ENCODE results near the gene BBS9. TPM values are rescaled to one million over a fixed set of nuclear protein-coding genes. Genes with fewer than 3 reads are reported as not detected.

BBS9 gene
- total and polyA plus RNA-seq, 2 experiments from 2014 or later: 27.2 to 66.1 TPM

DNA sequence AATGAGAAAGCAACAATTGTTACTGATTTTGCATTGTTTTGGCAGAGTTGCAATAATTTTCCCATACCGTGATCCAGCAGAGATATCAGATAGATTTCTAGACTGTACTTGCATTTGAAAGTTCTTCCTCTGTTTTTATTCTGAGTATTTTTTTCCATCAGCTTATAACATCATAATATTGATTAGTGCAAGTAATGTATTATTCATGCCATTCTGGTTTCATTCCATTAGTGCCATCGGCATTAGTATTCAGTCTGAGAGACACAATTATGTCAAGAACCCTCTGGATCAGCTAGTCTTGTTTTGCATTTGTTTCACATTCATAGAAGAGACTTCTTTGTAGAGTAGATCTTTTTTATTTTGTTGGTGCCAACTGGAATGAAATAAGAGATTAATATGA lies 304.0 kb downstream of the BBS9 start:
- no peak overlapping the region for H3K4me2 ChIP-seq
- H3K27ac ChIP-seq (ENCODE audit: low read depth): no peak overlapping the region
- DNase-seq (ENCODE audit: low spot score): no peak
- no peak overlapping the region for H3K27ac Mint-ChIP-seq
- H3K36me3 ChIP-seq (ENCODE audit: insufficient read depth): no peaks in the 10 kb centered on the region
- no peaks in the 10 kb centered on the region for H4K20me1 ChIP-seq (replicated peaks; ENCODE audit: insufficient read depth)
- no peaks in the 10 kb centered on the region for H3K79me2 ChIP-seq (replicated peaks; ENCODE audit: insufficient read depth)
- H3K4me1 ChIP-seq (ENCODE audit: insufficient read depth): no peaks in the 10 kb centered on the region
- no peaks in the 10 kb centered on the region for H3K27me3 Mint-ChIP-seq (ENCODE audit: insufficient read depth, low read depth, poor library complexity)
- no peaks in the 10 kb centered on the region for H3F3A ChIP-seq (replicated peaks; ENCODE audit: low read depth)
- H3K4me3 ChIP-seq: no peak overlapping the region
- no peaks in the 10 kb centered on the region for H3K4me1 Mint-ChIP-seq
- H3K9me3 Mint-ChIP-seq: no peaks in the 10 kb centered on the region
- TF ChIP-seq POLR2AphosphoS5 (IDR thresholded peaks at IDR 0.05; ENCODE audit: low read depth): no peak
- no peak for TF ChIP-seq EZH2 (IDR thresholded peaks at IDR 0.05; ENCODE audit: low read depth, unreplicated experiment)
- no peak for TF ChIP-seq ZNF331 (CRISPR knock-in tag; IDR thresholded peaks at IDR 0.05; ENCODE audit: low read depth)
- TF ChIP-seq ETS1 (IDR thresholded peaks at IDR 0.05): no peak
- no peak for TF ChIP-seq ZNF462 (CRISPR knock-in tag; IDR thresholded peaks at IDR 0.05)
- no peak for TF ChIP-seq ZNF114 (CRISPR knock-in tag; IDR thresholded peaks at IDR 0.05)
- no peak for TF ChIP-seq JUNB (IDR thresholded peaks at IDR 0.05; ENCODE audit: unreplicated experiment)
- TF ChIP-seq EZH2phosphoT487 (IDR thresholded peaks at IDR 0.05; ENCODE audit: unreplicated experiment): no peak
- no peak for TF ChIP-seq CTCF (conservative IDR thresholded peaks at IDR 0.05; ENCODE audit: low read depth in 2 of 2)
- no peak for TF ChIP-seq NANOG (IDR thresholded peaks at IDR 0.05; ENCODE audit: borderline replicate concordance)
- TF ChIP-seq REST (IDR thresholded peaks at IDR 0.05; ENCODE audit: unreplicated experiment): no peak
- no peak for TF ChIP-seq STAT1 (IDR thresholded peaks at IDR 0.05; ENCODE audit: unreplicated experiment)
- TF ChIP-seq CREB1 (CRISPR knock-in tag; IDR thresholded peaks at IDR 0.05; ENCODE audit: low read depth): no peak
- no peaks in the 10 kb centered on the region for H3K9me2 ChIP-seq (ENCODE audit: insufficient read depth)
- no peak overlapping the region for H2AFZ ChIP-seq
- no peak overlapping the region for H3K4me3 Mint-ChIP-seq
- no peaks in the 10 kb centered on the region for H3K27me3 ChIP-seq (ENCODE audit: insufficient read depth)
- no peak for ATAC-seq
- H3K36me3 Mint-ChIP-seq (ENCODE audit: low read depth): no peaks in the 10 kb centered on the region

Data from GM23338 (cell line).